DMS79 (cell line): Measurements from ENCODE around the gene CCDC192.

Experiments used
- DNase-seq: peaks from one replicate; lab custom pipeline; 2025; lab: John Stamatoyannopoulos, UW

CCDC192 gene

GRCh38 chr5:127958421-127959011, 255.3 kb downstream of the CCDC192 start:
- no peak for DNase-seq

- DNase-seq, result peak; percentile 37
Observed at GRCh38 chr5:127959152-127959764, 256.1 kb downstream of the CCDC192 start.

DNA sequence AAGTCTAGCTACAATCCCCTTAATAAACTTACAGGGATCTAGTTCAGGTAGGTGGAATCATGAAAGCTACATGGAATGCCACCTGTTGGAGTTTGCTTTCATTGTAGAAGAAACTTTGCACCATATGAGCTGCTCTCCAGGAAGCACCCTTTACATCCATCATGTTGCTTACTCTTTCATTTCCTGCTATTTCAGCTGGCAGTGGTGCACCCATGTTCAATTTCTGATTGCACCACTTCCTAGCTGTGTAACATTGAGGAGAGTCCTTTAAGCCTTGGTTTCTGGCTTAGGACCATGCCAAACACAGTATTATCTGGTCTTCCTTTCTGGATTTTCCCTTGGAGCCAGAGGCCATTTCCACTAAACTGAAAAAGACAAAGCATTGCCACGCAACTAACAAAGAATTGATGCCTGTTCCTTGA, 257.1 kb downstream of the CCDC192 start:
- no peak for DNase-seq

DNA sequence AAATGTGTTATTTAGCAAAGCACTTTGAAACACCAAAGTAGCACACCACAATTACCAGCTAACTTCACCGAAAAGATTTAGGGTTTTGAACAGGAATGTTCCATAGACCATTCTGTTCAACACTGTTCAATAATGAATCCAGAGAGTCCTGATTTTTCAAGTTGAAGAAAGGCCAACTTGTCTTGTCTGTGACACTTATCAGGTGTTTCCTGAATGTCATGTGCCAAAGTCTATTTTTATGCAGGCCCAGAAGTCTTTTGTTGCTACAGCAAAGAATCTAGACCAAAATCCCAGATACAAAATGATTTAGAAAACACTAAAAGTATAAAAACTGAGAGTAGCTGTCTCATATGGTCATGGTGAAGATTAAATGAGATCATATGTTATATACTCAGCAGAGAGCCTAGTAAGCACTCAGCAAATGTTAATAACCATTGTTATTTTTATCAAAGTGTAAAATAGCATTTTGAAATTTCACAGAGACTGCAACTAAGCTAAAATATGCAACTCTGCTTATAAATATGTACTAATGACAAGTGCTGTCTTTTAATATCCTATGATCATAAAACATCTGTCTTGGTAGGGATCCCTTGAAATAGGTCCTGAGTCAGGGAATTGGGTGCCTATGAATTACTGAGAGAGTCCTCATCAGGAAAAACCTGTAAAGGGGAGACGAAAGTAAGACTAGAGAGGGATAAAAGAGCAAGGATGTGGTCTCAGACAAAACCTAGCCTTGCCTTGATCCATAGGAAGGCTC, 258.0 kb downstream of the CCDC192 start:
- DNase-seq, result no peak

GRCh38 chr5:127961763-127962145, 258.6 kb downstream of the CCDC192 start:
- no peak for DNase-seq

- DNase-seq, result no peak
Observed at GRCh38 chr5:127962491-127962890, 259.3 kb downstream of the CCDC192 start.

GRCh38 chr5:127963233-127963632, 260.0 kb downstream of the CCDC192 start:
- no peak for DNase-seq

DNA sequence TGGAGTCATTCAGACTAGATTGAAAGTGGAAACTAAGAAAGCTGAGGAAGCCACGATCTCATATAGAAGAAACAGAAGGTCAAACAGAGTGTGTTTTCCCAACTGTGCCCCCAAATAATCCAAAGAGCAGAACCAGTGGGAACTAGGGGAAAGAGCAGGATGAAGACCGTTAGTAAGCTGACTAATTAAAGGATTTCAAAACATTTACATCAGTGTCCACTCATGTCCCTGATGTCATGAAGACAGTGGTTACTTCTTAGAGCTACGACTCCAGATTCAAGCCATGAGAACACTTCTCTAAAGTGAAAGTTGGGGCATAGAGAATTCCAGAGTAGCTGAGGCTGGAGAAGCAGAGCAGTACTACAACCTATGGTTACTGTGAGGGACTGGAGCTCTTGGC, 260.7 kb downstream of the CCDC192 start:
- no peak for DNase-seq

GRCh38 chr5:127967323-127967982, 264.3 kb downstream of the CCDC192 start:
- no peak for DNase-seq

GRCh38 chr5:127967983-127968592, 264.9 kb downstream of the CCDC192 start:
- DNase-seq, result no peak

- DNase-seq, result no peak
Observed at GRCh38 chr5:127969002-127969401, 265.8 kb downstream of the CCDC192 start.

- DNase-seq, result no peak
Observed at GRCh38 chr5:127969651-127970050, 266.5 kb downstream of the CCDC192 start.

DNA sequence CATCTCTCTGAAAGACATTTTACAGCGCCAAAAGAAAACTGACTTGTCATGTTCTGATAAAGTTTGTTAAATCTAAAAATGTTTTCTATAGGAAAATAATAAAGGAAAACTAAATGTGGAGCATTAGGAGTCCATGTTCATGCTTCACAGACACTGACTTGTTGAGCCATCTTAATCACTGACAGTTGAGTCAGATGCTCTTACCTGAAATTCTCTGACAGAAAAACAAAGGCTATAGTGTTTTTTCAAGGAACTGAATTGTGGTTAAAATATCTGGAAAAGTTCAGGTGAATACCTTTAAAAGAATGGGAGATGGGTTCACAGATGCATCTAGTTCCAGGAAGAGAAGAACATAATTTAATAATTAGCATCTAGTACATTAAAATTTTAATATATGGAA, 266.9 kb downstream of the CCDC192 start:
- no peak for DNase-seq

DNA sequence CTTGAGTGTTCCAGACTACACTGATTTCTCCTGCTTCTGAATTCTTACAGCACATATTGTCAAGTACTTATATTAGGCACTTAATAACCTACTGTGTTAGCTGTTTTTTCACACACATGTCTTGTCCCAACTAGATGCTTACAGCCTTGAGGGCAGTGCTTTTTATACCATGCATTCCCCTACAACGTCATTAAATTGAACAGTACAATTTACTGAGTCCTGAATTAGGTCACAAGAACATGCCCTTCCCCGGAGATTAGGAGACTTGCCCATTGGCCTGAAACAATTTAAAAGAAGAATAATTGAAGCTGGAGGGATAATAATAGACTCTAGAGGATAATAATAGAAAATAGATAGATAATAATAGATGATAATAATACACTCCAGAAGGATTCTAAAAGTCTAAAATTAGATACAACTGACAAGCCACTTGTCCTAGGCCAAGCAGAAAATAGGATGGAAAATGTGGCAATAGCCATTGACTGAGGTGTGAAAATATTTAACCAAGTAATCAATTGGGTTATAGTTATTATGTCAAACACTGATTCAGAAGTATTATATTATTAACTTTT, 267.7 kb downstream of the CCDC192 start:
- DNase-seq, result no peak

GRCh38 chr5:127975961-127976360, 272.8 kb downstream of the CCDC192 start:
- no peak for DNase-seq

DNA sequence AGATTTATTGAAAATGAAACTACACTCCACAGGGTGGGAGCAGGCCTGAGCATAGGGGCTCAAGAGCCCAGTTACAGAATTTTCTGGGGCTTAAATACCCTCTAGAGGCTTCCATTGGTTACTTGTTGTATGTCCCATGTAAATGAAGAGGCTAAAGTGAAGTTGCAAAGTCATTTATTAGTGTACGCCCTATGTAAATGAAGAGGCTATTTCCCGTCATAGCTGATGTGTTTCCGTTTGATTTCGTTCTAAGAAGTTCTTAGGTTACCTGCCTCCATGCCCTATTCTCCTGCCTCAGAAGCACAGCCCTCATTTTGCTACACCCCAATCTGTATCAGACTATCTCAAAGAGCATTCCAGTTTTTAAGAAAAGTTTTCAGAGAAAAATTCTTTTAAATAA, 273.3 kb downstream of the CCDC192 start:
- DNase-seq, result no peak

GRCh38 chr5:127976991-127977717, 274.0 kb downstream of the CCDC192 start:
- no peak for DNase-seq

- no peak for DNase-seq
Observed at GRCh38 chr5:127978738-127979300, 275.6 kb downstream of the CCDC192 start.

DNA sequence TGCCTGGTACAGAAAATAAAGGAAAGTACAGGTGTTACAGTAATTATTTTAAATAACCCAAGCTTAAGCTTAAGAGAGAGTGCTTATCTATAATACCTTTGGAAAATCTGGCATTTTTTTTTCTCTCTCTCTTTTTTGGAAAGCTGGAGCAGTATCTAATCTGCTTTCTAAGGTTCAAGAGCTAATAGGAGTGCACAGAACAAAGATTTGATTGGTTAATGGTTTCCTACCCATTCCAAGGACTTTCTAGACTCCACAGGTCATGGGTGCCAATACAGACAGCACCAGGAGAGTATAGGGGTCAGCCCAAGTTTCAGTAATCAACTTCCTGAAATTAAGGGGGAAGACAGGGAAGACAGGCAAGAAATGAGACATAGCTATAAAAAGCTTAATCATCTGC, 276.3 kb downstream of the CCDC192 start:
- DNase-seq, result no peak

- DNase-seq, result no peak
Observed at GRCh38 chr5:127980843-127981242, 277.7 kb downstream of the CCDC192 start.

DNA sequence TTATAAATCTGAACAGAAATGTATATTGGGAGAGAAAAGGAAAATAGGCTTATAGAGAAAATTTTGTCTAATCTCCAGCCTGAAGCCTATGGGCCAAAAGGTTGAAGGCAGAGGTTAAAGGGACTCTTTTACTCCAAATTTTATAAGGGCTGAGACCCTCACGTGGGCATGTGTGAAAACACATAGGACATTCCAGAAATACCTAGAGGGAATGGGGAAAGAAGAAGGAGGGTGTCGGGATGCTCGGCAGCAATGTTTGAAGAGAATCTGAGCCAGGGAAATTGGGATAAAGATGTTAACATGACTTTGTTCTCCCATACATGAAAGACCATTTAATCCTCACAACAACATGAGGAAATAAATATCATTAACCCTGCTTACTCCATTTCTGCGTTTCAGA, 278.3 kb downstream of the CCDC192 start:
- no peak for DNase-seq
